A172 (cell line): ENCODE results near the gene PCDHA9. TPM values are rescaled to one million over a fixed set of nuclear protein-coding genes. Genes with fewer than 3 reads are reported as not detected.
"Not testable (repeated sequence)": the region's sequence is repeated elsewhere in the genome, so short reads cannot be mapped to it uniquely, and the experiment has no call there.

Experiments used
- DNase-seq: peaks from one replicate; pipeline ENCODE4 v3.0.0-alpha.2; 2015; ENCODE audit warnings: low spot score
- total RNA-seq: library from RNA; depleted of rRNA; stranded (reverse); fragments of >200 nt; shearing (Covaris generic); gene quantifications from 2 replicates; pipeline ENCODE4 v1.2.3, GENCODE V29; 2014

PCDHA9 gene
- total RNA-seq, 1 experiment from 2014 or later = not detected

- no peak for DNase-seq
Observed at GRCh38 chr5:140835622-140836510, 12.3 kb upstream of the PCDHA9 start.

DNA sequence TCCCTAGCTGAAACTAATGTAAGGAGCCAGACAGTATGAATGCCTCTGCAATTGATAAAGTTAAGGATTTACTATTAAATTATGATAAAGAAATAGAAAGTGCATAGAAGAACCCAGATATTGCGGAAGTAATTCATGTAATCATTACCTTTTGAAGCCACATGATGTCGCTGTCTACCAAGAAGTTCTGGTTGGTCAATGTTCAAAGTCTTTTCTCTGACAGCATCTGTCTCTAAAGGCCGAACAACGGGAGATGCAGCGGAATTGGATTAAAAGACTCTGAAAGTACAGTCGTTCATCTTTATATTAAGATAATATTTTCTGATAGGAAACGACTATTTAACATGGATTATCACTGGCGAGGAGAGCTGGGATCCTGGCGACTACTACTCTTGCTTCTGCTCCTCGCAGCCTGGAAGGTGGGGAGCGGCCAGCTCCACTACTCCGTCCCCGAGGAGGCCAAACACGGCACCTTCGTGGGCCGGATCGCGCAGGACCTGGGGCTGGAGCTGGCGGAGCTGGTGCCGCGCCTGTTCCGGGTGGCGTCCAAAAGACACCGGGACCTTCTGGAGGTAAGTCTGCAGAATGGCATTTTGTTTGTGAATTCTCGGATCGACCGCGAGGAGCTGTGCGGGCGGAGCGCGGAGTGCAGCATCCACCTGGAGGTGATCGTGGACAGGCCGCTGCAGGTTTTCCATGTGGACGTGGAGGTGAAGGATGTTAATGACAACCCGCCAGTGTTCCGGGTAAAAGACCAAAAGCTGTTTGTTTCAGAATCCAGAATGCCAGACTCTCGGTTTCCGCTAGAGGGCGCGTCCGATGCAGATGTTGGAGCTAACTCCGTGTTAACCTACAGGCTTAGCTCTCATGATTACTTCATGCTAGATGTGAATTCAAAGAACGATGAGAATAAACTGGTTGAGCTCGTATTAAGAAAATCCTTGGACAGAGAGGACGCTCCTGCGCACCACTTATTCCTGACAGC, 6.9 kb upstream of the PCDHA9 start, which contains the start of gene PCDHA8:
Gene PCDHA8 (plus strand): TSS at position 210 of the 985 bp plus-strand sequence. CDS start 135 bp downstream, at position 345.
- DNase-seq = peak; percentile 37

GRCh38 chr5:140842798-140843733, 5.1 kb upstream of the PCDHA9 start:
- no peak for DNase-seq

DNA sequence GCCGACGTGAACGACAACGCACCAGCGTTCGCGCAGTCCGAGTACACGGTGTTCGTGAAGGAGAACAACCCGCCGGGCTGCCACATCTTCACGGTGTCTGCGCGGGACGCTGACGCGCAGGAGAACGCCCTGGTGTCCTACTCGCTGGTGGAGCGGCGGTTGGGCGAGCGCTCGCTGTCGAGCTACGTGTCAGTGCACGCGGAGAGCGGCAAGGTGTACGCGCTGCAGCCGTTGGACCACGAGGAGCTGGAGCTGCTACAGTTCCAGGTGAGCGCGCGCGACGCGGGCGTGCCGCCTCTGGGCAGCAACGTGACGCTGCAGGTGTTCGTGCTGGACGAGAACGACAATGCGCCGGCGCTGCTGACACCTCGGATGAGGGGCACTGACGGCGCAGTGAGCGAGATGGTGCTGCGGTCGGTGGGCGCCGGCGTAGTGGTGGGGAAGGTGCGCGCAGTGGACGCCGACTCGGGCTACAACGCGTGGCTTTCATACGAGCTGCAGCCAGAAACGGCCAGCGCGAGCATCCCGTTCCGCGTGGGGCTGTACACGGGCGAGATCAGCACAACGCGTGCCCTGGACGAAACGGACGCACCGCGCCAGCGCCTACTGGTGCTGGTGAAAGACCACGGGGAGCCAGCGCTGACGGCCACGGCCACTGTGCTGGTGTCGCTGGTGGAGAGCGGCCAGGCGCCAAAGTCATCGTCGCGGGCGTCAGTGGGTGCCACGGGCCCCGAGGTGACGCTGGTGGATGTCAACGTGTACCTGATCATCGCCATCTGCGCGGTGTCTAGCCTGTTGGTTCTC, 1.9 kb downstream of the PCDHA9 start:
- not testable (repeated sequence) for DNase-seq

DNA sequence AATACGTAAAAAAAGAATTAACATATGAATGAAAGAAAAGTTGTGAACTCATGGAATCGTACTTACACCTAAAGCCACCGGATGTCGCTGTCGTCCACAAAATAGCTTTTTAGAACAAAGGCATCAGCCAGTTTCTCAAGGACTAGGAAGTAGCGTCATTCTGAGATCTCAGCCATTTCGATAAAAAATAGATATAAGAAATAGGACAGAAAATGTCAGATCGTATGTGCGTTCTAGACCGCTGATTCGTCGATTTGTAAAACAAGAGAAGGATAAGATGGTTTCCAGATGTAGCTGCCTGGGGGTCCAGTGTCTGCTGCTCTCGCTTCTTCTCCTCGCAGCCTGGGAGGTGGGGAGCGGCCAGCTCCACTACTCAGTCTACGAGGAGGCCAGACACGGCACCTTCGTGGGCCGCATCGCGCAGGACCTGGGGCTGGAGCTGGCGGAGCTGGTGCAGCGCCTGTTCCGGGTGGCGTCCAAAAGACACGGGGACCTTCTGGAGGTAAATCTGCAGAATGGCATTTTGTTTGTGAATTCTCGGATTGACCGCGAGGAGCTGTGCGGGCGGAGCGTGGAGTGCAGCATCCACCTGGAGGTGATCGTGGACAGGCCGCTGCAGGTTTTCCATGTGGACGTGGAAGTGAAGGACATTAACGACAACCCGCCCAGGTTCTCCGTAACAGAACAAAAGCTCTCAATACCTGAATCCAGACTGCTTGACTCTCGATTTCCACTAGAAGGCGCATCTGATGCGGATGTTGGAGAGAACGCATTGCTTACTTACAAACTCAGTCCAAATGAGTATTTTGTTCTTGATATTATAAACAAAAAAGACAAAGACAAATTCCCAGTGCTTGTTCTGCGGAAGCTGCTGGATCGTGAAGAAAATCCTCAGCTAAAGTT, 7.8 kb downstream of the PCDHA9 start, which contains the start of gene PCDHA10:
Gene PCDHA10 (plus strand): TSS at position 126 of the 903 bp plus-strand sequence. CDS start 152 bp downstream, at position 278.
- no peak for DNase-seq

GRCh38 chr5:140857177-140857986, 9.2 kb downstream of the PCDHA9 start:
- DNase-seq = no peak

GRCh38 chr5:140857987-140858240, 9.7 kb downstream of the PCDHA9 start:
- DNase-seq = no peak

GRCh38 chr5:140862441-140863295, 14.5 kb downstream of the PCDHA9 start:
- DNase-seq = no peak

DNA sequence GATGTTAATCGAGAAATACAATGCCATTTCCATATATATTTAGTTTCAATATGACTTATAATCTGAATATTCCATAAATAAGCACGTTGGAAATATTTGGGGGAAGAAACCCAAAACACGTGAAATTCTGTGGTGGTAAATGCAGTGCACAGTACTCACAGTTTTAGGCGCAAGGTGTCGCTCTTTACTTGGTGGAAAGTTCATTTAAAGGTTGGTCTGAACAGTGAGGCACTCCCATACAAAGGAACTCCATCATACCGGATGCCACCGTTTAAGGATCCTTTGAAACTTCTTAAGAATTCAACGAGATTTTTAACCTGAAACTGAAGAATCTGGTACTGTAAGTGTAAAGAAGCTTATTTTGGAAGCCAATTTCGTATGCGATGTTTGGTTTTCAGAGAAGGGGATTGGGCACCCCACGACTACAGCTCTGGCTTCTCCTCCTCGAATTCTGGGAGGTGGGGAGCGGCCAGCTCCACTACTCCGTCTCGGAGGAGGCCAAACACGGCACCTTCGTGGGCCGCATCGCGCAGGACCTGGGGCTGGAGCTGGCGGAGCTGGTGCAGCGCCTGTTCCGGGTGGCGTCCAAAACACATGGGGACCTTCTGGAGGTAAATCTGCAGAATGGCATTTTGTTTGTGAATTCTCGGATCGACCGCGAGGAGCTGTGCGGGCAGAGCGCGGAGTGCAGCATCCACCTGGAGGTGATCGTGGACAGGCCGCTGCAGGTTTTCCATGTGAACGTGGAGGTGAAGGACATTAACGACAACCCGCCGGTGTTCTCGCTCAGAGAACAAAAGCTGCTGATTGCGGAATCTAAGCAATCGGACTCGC, 20.8 kb downstream of the PCDHA9 start, which contains the start of gene PCDHA11:
Gene PCDHA11 (plus strand): TSS at position 237 of the 834 bp plus-strand sequence. CDS start 147 bp downstream, at position 384.
- DNase-seq = no peak

- DNase-seq = no peak
Observed at GRCh38 chr5:140869555-140869886, 21.3 kb downstream of the PCDHA9 start.

- no peak for DNase-seq
Observed at GRCh38 chr5:140870221-140871201, 22.3 kb downstream of the PCDHA9 start.

DNA sequence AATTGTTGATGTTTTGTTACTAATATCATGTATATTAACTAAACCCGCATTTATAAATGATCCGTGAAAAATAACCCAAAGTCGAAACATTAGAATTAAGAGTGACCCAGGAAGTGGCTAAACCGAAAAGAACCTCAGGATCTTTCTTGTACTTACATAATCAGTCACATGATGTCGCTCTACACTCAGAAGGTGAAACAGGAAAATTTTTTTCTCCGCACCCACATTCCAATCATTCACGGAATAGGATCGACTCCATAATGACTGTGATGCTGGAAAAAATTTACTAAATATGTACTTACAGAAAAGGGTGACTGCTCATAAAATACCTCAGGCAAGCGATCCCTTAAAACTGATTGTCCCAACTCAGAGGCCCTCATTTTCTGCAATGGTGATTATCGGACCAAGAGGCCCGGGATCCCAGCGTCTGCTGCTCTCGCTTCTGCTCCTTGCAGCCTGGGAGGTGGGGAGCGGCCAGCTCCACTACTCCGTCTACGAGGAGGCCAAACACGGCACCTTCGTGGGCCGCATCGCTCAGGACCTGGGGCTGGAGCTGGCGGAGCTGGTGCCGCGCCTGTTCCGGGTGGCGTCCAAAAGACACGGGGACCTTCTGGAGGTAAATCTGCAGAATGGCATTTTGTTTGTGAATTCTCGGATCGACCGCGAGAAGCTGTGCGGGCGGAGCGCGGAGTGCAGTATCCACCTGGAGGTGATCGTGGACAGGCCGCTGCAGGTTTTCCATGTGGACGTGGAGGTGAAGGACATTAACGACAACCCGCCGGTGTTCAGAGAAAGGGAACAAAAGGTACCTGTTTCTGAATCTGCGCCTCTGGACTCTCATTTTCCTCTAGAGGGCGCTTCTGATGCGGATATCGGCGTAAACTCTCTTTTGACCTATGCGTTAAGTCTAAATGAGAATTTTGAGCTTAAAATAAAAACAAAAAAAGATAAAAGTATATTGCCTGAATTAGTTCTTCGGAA, 27.2 kb downstream of the PCDHA9 start, which contains the start of gene PCDHA12:
Gene PCDHA12 (plus strand): TSS at position 224 of the 981 bp plus-strand sequence. CDS start 165 bp downstream, at position 389.
- DNase-seq = peak; percentile 35

GRCh38 chr5:140876541-140877261, 28.5 kb downstream of the PCDHA9 start:
- DNase-seq = not testable (repeated sequence)
